Lower leg skin (tissue), 3 donors: ENCODE data around the gene LRP1B.

Source experiments
- POLR2A ChIP-seq, 2 donors: fragments of 450-650 bp; IDR thresholded peaks; one replicate each; pipeline ENCODE4 v1.6.1; 2016 to 2017; ENCODE audit warnings: antibody characterized with exemption in 2 of 2, mild to moderate bottlenecking in 1 of 2, moderate library complexity in 1 of 2
- TF ChIP-seq, protein P1 (sequence below), 3 donors: fragments of 450-650 bp; IDR thresholded peaks; one replicate each; pipeline ENCODE4 v1.5.1; 2016; ENCODE audit warnings: antibody characterized with exemption in 3 of 3, mild to moderate bottlenecking in 3 of 3, moderate library complexity in 2 of 3

DNA sequence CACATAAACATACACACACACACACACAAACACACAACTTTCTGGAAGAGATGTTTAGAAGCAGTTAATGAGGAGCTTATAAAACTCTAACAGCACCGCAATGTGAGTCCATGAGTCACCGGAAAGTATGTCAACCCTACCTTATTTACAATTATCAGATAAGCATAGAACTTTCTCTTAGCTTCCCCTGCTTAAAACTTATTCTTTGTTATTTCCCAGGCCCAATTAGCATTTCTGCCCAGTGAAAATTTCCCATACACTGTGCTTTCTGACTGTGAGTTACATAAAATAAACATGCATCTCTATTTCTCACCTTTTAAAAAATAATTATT lies 737.6 kb downstream of the LRP1B start:
- TF ChIP-seq, protein P1, sequence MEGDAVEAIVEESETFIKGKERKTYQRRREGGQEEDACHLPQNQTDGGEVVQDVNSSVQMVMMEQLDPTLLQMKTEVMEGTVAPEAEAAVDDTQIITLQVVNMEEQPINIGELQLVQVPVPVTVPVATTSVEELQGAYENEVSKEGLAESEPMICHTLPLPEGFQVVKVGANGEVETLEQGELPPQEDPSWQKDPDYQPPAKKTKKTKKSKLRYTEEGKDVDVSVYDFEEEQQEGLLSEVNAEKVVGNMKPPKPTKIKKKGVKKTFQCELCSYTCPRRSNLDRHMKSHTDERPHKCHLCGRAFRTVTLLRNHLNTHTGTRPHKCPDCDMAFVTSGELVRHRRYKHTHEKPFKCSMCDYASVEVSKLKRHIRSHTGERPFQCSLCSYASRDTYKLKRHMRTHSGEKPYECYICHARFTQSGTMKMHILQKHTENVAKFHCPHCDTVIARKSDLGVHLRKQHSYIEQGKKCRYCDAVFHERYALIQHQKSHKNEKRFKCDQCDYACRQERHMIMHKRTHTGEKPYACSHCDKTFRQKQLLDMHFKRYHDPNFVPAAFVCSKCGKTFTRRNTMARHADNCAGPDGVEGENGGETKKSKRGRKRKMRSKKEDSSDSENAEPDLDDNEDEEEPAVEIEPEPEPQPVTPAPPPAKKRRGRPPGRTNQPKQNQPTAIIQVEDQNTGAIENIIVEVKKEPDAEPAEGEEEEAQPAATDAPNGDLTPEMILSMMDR (IDR thresholded peaks at IDR 0.05): no peak
- TF ChIP-seq POLR2A (IDR thresholded peaks at IDR 0.05): no peak
